GM21717 (cell line): Measurements from ENCODE around the gene NELFE.
"Not testable (repeated sequence)": the region's sequence is repeated elsewhere in the genome, so short reads cannot be mapped to it uniquely, and the experiment has no call there.

Experiments used
- ATAC-seq: cut with Tn5 transposase; IDR thresholded peaks from one replicate; pipeline ENCODE4 v1.9.1; 2021; ENCODE audit warnings: mild to moderate bottlenecking, moderate library complexity; ENCODE audit not compliant: unreplicated experiment

Gene NELFE

DNA sequence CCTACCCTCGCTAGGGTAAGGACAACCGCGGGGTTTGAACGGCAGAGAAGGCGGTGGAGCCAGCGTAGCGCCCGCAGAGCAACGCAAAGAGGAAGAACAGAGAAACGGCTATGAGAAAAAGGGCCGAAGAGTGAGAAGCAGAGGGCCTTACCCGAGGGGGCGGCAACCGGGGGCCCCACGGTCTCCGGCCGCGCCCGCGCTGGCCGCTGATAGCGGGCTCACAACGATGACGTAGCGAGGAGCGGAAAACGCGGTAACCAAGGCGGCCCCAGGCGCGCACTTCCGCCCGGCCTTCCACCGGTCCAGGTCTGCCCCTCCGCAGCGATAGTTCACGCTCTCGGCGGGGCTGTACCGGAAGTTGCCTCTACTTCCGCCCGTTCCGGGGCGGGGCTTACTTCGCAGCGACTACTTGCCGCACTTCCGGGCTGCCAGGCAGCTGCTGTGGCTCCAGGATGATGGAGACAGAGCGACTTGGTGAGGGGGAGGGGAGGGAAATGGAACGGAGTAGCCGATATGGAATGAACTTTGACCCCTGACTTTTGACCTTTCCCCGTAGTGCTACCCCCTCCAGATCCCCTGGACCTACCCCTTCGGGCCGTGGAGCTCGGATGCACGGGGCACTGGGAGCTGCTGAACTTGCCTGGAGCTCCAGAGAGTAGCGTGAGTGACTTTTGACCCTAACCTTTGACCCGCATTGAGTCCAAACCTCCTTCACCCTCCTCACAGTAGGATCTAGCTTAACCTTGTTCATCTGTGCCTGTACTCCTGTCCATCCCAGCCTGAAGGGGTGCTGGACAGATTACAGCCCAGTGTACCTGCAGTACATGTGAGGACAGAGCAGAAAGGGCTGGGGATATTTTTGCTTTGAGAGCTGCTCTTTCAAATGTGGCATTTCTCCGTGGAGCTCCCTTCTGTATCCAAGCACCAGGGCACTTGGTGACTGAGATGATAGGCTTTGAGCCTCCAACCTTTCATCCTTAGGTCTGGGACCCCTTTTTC lies at the start of gene NELFE, which contains the start of gene SKIC2:
NELFE (minus strand) TSS at position 231 of the 999 bp plus-strand sequence. CDS start 525 bp downstream, outside the sequence.
SKIC2 (plus strand) TSS at position 435 of the 999 bp plus-strand sequence; CDS start at position 453, 18 bp downstream.
- peak; percentile 80 for ATAC-seq

GRCh38 chr6:32008037-32008436 lies 49.3 kb upstream of the NELFE start:
- ATAC-seq = not testable (repeated sequence)

DNA sequence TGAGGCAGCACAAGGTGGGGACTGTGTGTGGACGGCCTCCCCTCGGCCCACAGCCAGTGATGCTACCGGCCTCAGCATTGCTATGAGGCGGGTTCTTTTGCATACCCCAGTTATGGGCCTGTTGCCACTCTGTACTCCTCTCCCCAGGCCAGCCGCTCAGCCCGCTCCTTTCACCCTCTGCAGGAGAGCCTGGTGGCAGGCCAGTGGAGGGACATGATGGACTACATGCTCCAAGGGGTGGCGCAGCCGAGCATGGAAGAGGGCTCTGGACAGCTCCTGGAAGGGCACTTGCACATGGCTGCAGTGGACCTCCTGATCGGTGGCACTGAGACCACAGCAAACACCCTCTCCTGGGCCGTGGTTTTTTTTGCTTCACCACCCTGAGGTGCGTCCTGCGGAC lies 48.3 kb upstream of the NELFE start:
- not testable (repeated sequence) for ATAC-seq

GRCh38 chr6:32005991-32006529 lies 47.3 kb upstream of the NELFE start:
- ATAC-seq = not testable (repeated sequence)

GRCh38 chr6:32005538-32005880 lies 46.7 kb upstream of the NELFE start:
- ATAC-seq = not testable (repeated sequence)

DNA sequence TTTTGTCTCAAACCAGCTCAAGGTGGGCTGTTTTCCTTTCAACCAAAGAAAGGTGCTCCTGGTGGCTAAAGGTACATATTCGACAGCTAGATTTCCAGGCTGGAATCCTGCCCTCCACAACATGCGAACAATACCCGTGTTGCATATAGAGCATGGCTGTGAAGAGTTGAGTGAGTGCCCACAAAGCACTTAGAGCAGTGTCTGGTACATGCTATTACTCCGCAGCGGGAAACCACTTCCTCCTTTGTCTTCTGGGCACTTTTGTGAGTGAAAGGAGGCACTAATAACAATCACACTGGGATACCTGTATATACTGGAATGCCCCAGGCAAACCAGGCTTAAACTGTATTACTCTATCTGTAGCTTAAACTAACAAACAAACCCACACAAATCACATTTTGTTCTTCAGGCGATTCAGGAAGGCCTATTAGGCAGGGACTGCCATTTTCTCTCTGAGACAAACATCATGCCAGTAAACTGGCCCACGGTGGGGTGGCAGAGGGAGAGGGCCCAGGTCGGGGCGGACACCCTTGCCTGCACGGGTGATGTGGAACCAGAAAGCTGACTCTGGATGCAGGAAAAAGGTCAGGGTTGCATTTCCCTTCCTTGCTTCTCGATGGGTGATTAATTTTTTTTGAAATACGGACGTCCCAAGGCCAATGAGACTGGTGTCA lies 46.2 kb upstream of the NELFE start:
- not testable (repeated sequence) for ATAC-seq

GRCh38 chr6:32004393-32004792 lies 45.6 kb upstream of the NELFE start:
- not testable (repeated sequence) for ATAC-seq

- ATAC-seq = not testable (repeated sequence)
Measured at GRCh38 chr6:32003301-32003700, 44.5 kb upstream of the NELFE start.

GRCh38 chr6:32002546-32003268 lies 43.9 kb upstream of the NELFE start:
- not testable (repeated sequence) for ATAC-seq

DNA sequence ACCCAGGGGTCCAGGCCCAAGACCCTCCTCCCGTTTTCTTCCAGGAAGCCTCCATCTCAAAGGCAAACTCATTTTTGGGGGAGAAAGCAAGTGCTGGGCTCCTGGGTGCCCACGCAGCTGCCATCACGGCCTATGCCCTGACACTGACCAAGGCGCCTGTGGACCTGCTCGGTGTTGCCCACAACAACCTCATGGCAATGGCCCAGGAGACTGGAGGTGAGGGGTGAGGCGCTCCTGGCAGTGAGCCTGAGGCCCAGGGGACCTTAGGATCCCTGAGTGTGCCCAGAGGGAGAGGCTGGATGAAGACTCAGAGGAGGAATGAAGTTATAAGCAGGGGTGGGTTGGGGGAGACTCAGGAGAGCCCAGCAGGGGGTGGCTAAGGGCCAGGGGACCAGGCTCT lies 37.6 kb upstream of the NELFE start:
- not testable (repeated sequence) for ATAC-seq

DNA sequence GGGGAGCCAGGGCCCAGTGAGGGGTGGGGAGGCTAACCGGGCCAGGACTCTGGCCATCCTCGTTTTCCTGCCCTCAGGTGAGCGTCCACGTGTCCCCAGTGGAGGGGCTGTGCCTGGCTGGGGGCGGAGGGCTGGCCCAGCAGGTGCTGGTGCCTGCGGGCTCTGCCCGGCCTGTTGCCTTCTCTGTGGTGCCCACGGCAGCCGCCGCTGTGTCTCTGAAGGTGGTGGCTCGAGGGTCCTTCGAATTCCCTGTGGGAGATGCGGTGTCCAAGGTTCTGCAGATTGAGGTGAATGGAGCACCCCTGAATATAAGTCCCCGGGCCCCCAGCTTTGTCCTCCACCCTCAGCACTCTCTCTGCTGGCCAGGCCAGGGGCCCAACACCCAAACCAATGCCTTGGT lies 35.6 kb upstream of the NELFE start:
- not testable (repeated sequence) for ATAC-seq

GRCh38 chr6:31989363-31989762 lies 30.6 kb upstream of the NELFE start:
- ATAC-seq = not testable (repeated sequence)

GRCh38 chr6:31981744-31982143 lies 23.0 kb upstream of the NELFE start, which contains the start of gene C4A:
Gene C4A, plus strand, starts transcription at chr6:31982057. Its CDS starts 51 bp downstream, at chr6:31982108.
- ATAC-seq = not testable (repeated sequence)

- ATAC-seq = not testable (repeated sequence)
Measured at GRCh38 chr6:31980998-31981397, 22.2 kb upstream of the NELFE start.

- ATAC-seq = not testable (repeated sequence)
Measured at GRCh38 chr6:31980195-31980876, 21.6 kb upstream of the NELFE start.

DNA sequence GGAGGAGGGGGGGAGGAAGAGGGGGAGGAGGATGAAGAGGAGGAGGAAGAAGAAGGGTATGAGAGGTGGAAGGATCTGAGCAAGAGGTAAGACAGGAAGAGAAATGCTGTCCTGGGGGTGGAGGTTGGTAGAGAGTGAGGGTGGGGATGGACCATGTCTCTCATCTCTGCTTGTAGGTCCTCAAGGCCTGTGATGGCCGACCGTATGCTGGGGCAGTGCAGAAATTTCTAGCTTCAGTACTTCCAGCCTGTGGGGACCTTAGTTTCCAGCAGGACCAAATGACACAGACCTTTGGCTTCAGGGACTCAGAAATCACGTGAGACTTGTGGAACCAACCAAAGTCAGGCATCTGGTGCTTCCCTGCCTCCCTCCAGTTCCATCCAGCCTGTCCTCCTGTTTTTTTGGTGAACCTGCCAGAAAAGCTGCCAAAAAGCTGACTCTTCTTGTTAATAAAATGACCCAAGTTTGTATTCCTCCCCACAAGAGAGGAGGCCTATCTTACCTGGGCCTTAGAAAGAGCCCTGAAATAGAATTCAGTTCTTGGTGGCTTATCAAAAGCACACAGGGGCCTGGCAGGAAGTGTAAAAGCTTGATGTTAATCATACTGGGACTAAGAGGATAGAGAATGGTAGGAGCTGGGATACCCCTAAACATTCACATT lies 20.6 kb upstream of the NELFE start:
- ATAC-seq = no peak

- no peak for ATAC-seq
Measured at GRCh38 chr6:31978831-31979230, 20.1 kb upstream of the NELFE start.

DNA sequence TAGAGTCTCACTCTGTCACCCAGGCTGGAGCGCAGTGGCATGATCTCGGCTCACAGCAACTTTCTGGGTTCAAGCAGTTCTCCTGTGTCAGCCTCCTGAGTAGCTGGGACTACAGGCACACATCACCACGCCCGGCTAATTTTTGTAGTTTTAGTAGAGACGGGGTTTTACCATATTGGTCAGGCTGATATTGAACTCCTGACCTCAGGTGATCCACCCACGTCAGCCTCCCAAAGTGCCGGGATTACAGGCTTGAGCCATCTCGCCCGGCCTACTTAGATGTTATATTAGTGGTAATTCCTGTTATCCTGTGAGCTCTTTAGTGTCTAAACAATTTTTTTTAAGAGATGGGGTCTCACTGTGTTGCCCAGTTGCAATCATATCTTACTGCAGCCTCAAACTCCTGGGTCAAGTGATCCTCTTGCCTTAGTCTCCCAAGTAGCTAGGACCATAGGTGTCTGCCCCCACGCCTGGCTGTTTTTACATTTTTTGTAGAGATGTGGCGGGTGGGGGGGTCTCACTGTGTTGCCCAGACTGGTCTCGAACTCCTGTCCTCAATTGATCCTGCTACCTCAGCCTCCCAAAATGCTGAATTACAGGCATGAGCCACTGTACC lies 19.2 kb upstream of the NELFE start:
- no peak for ATAC-seq

GRCh38 chr6:31976065-31976464 lies 17.3 kb upstream of the NELFE start:
- not testable (repeated sequence) for ATAC-seq
